BLaER1 (cell line): ENCODE results near the gene TLCD3A.
"Not testable (repeated sequence)": the region's sequence is repeated elsewhere in the genome, so short reads cannot be mapped to it uniquely, and the experiment has no call there.

Source experiments
- H3K27ac ChIP-seq: shearing (Covaris generic); formaldehyde crosslinking; 2 replicates; pipeline ENCODE4 v1.8.1; 2022
- H3K27me3 ChIP-seq: shearing (Covaris generic); formaldehyde crosslinking; 2 replicates; pipeline ENCODE4 v1.8.1; 2022
- H3K36me3 ChIP-seq: shearing (Covaris generic); formaldehyde crosslinking; 2 replicates; pipeline ENCODE4 v1.8.1; 2022
- H3K4me1 ChIP-seq: shearing (Covaris generic); formaldehyde crosslinking; 2 replicates; pipeline ENCODE4 v1.8.1; 2022
- H3K4me2 ChIP-seq: shearing (Covaris generic); formaldehyde crosslinking; 2 replicates; pipeline ENCODE4 v1.8.1; 2022
- H3K4me3 ChIP-seq: shearing (Covaris generic); formaldehyde crosslinking; 2 replicates; pipeline ENCODE4 v1.8.1; 2022
- H3K9ac ChIP-seq: shearing (Covaris generic); formaldehyde crosslinking; 2 replicates; pipeline ENCODE4 v1.8.1; 2022
- H3K9me3 ChIP-seq: shearing (Covaris generic); formaldehyde crosslinking; 2 replicates; pipeline ENCODE4 v1.8.1; 2022
- H4K20me1 ChIP-seq: shearing (Covaris generic); formaldehyde crosslinking; 2 replicates; pipeline ENCODE4 v1.8.1; 2022
- Cebpa-rat ChIP-seq: shearing (Covaris generic); IDR thresholded peaks from 2 replicates; pipeline ENCODE4 v1.8.1; 2022

The TLCD3A gene

GRCh38 chr17:787641-788221 is 55.3 kb downstream of the TLCD3A start:
- H3K4me3 ChIP-seq = no peak overlapping the region
- no peak overlapping the region for H3K27ac ChIP-seq
- peaks cover 24% of the 10 kb centered on the region for H3K4me1 ChIP-seq
- peaks cover 81% of the 10 kb centered on the region for H3K36me3 ChIP-seq
- no peak overlapping the region for H3K4me2 ChIP-seq
- H3K9me3 ChIP-seq = no peaks in the 10 kb centered on the region
- no peaks in the 10 kb centered on the region for H3K27me3 ChIP-seq
- H4K20me1 ChIP-seq = peaks cover 76% of the 10 kb centered on the region
- TF ChIP-seq Cebpa-rat = no peak
- H3K9ac ChIP-seq = no peak overlapping the region

DNA sequence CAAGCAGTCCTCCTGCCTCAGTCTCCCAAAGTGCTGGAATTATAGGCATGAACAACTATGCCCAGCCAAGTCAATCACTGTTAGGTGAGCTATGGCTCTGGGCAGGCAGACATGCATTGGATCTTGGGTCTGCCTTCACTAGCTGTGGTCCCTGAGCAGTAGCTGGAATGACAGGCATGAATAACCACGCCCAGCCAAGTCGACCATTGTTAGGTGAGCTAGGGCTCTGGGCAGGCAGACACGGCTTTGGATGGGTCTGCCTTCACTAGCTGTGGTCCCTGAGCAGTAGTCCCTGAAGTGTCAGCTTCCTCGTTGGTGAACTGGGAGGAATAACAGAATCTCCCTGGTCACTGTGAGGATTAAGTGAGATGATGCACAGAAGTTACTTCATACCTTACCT is 56.2 kb downstream of the TLCD3A start:
- H3K4me1 ChIP-seq = peaks cover 22% of the 10 kb centered on the region
- H3K9ac ChIP-seq = no peak overlapping the region
- peaks cover 82% of the 10 kb centered on the region for H3K36me3 ChIP-seq
- H3K4me2 ChIP-seq = no peak overlapping the region
- H4K20me1 ChIP-seq = peaks cover 70% of the 10 kb centered on the region
- no peak overlapping the region for H3K27ac ChIP-seq
- H3K4me3 ChIP-seq = no peak overlapping the region
- TF ChIP-seq Cebpa-rat = no peak
- no peaks in the 10 kb centered on the region for H3K9me3 ChIP-seq
- no peaks in the 10 kb centered on the region for H3K27me3 ChIP-seq

GRCh38 chr17:789160-789840 is 56.9 kb downstream of the TLCD3A start:
- Histone ChIP-seq H3K27ac (no peak overlapping the region), H3K4me3 (no peak overlapping the region), H4K20me1 (peaks cover 67% of the 10 kb centered on the region), H3K9me3 (no peaks in the 10 kb centered on the region), H3K9ac (no peak overlapping the region), H3K36me3 (peaks cover 78% of the 10 kb centered on the region), H3K27me3 (no peaks in the 10 kb centered on the region), H3K4me2 (no peak overlapping the region), H3K4me1 (peaks cover 22% of the 10 kb centered on the region)
- TF ChIP-seq Cebpa-rat = no peak

GRCh38 chr17:789931-790873 is 57.8 kb downstream of the TLCD3A start:
- H3K4me3 ChIP-seq, H3K27ac ChIP-seq: not testable (repeated sequence)
- peaks cover 72% of the 10 kb centered on the region for H3K36me3 ChIP-seq

DNA sequence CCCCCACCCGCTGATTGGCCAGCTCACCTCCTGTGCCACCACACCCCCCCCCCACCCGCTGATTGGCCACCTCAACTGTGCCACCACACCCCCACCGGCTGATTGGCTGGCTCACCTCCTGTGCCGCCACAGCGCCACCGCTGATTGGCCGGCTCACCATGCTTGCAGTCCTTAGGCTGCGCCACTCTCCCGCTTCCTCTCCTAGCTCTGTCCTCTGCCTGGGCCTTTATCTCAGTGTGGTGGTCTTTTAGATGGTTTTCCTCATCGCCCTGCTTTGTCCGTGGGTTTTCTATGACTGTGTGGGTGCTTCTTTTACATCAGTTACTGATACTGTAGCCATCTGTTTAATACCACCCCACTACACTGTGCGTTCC is 58.5 kb downstream of the TLCD3A start:
- H3K4me2 ChIP-seq, H3K4me3 ChIP-seq, H3K9ac ChIP-seq, H3K27me3 ChIP-seq, H3K27ac ChIP-seq, H3K9me3 ChIP-seq: not testable (repeated sequence)
- Histone ChIP-seq H3K4me1 (peaks cover 29% of the 10 kb centered on the region), H3K36me3 (peaks cover 71% of the 10 kb centered on the region), H4K20me1 (peaks cover 55% of the 10 kb centered on the region)

More at GRCh38 chr17:789931-790873, 57.8 kb downstream of the TLCD3A start:
- not testable (repeated sequence) for H3K27me3 ChIP-seq, H3K9me3 ChIP-seq, H3K4me2 ChIP-seq, H3K9ac ChIP-seq
- H3K4me1 ChIP-seq = peaks cover 23% of the 10 kb centered on the region
- H4K20me1 ChIP-seq = peaks cover 61% of the 10 kb centered on the region

DNA sequence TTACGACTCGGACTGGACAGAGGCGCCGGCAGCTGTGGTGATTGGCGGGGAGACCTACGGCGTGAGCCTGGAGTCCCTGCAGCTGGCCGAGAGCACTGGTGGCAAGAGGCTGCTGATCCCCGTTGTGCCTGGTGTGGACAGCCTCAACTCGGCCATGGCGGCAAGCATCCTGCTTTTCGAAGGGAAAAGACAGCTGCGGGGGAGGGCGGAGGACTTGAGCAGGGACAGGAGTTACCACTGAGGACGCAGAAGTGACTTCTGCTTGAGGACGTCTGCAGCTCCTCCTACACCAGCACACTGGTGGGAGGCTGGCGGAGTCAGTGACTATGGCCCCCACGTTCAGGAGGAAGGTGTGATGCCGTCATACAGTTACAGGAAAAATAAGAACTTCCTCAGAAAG is 59.4 kb downstream of the TLCD3A start:
- no peak overlapping the region for H3K4me2 ChIP-seq
- H3K36me3 ChIP-seq = peaks cover 71% of the 10 kb centered on the region
- H3K27me3 ChIP-seq = no peaks in the 10 kb centered on the region
- no peaks in the 10 kb centered on the region for H3K9me3 ChIP-seq
- peaks cover 39% of the 10 kb centered on the region for H3K4me1 ChIP-seq
- H4K20me1 ChIP-seq = peaks cover 45% of the 10 kb centered on the region
- TF ChIP-seq Cebpa-rat = no peak
- H3K27ac ChIP-seq = no peak overlapping the region
- H3K9ac ChIP-seq = no peak overlapping the region
- no peak overlapping the region for H3K4me3 ChIP-seq

DNA sequence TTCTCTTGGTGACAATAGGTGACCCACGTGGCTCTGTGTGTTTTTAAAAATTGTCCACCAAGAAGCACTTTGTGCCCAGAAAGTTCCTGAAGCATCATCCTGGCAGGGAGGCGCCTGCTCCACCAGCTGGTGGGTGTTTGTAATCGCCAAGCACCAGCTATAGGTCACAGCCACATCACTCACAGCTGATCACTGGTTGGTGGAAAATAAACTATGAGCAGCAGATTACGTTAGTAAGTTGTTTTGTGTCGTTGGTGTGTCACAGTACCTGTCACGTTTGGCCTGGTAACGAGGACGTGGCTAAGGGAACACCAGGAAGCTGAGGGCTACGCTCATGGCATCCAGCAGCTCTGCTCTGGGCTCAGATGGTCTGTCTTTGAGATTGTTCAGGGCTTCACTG is 59.9 kb downstream of the TLCD3A start:
- no peak for TF ChIP-seq Cebpa-rat
- Histone ChIP-seq H3K9me3 (no peaks in the 10 kb centered on the region), H4K20me1 (peaks cover 41% of the 10 kb centered on the region), H3K36me3 (peaks cover 71% of the 10 kb centered on the region), H3K27me3 (no peaks in the 10 kb centered on the region), H3K4me1 (peaks cover 43% of the 10 kb centered on the region), H3K4me3 (no peak overlapping the region), H3K9ac (no peak overlapping the region), H3K4me2 (no peak overlapping the region), H3K27ac (no peak overlapping the region)
